ENCODE results near the gene MAS1. TPM values are rescaled to one million over a fixed set of nuclear protein-coding genes. Genes with fewer than 3 reads are reported as not detected.

The MAS1 gene
- total RNA-seq, 2 donors from 2014 or later = 0.14 to 0.27 TPM

GRCh38 chr6:159887761-159888160 lies 3.0 kb upstream of the MAS1 start:
- Histone ChIP-seq H3K4me1 (ENCODE audit: control insufficient read depth in 1 of 2, low read depth in 2 of 2) (peaks cover 0 to 17% of the 10 kb centered on the region in 2 donors), H3K27me3 (replicated peaks; ENCODE audit: insufficient read depth) (no peaks in the 10 kb centered on the region), H3K9me3 (no peaks in the 10 kb centered on the region), H3K36me3 (no peaks in the 10 kb centered on the region), H3K4me3 (no peak overlapping the region), H3K27ac (no peak overlapping the region)
- TF ChIP-seq CTCF (IDR thresholded peaks at IDR 0.05) = no peak
- DNase-seq (ENCODE audit: low spot score) = no peak
- ATAC-seq (ENCODE audit: insufficient number of reproducible peaks, low FRiP score, low read depth) = no peak

GRCh38 chr6:159890201-159890600 lies 587 bp upstream of the MAS1 start:
- H3K27ac ChIP-seq = no peak overlapping the region
- no peak for ATAC-seq (ENCODE audit: insufficient number of reproducible peaks, low FRiP score, low read depth)

GRCh38 chr6:159892053-159892452 lies 1.3 kb downstream of the MAS1 start:
- ATAC-seq (ENCODE audit: insufficient number of reproducible peaks, low FRiP score, low read depth) (no peak), DNase-seq (ENCODE audit: low spot score) (no peak)
- peaks cover 0 to 15% of the 10 kb centered on the region in 2 donors for H3K4me1 ChIP-seq (ENCODE audit: control insufficient read depth in 1 of 2, low read depth in 2 of 2)
- H3K4me3 ChIP-seq = no peak overlapping the region
- H3K27me3 ChIP-seq (replicated peaks; ENCODE audit: insufficient read depth) = no peaks in the 10 kb centered on the region
- H3K27ac ChIP-seq = no peak overlapping the region
- H3K36me3 ChIP-seq = no peaks in the 10 kb centered on the region
- H3K9me3 ChIP-seq = no peaks in the 10 kb centered on the region
- TF ChIP-seq CTCF (IDR thresholded peaks at IDR 0.05) = no peak

More at GRCh38 chr6:159890201-159890600, 587 bp upstream of the MAS1 start:
- DNase-seq (ENCODE audit: low spot score) = no peak
- Histone ChIP-seq H3K4me1 (ENCODE audit: control insufficient read depth in 1 of 2, low read depth in 2 of 2) (peaks cover 0 to 15% of the 10 kb centered on the region in 2 donors), H3K4me3 (no peak overlapping the region), H3K27me3 (replicated peaks; ENCODE audit: insufficient read depth) (no peaks in the 10 kb centered on the region), H3K9me3 (no peaks in the 10 kb centered on the region), H3K36me3 (no peaks in the 10 kb centered on the region)
- no peak for TF ChIP-seq CTCF (IDR thresholded peaks at IDR 0.05)

- Histone ChIP-seq H3K27ac (no peak overlapping the region), H3K36me3 (no peaks in the 10 kb centered on the region), H3K4me1 (ENCODE audit: control insufficient read depth in 1 of 2, low read depth in 2 of 2) (peaks cover 0 to 15% of the 10 kb centered on the region in 2 donors), H3K4me3 (no peak overlapping the region), H3K9me3 (no peaks in the 10 kb centered on the region), H3K27me3 (replicated peaks; ENCODE audit: insufficient read depth) (no peaks in the 10 kb centered on the region)
- DNase-seq (ENCODE audit: low spot score) = no peak
- TF ChIP-seq CTCF (IDR thresholded peaks at IDR 0.05) = no peak
- no peak for ATAC-seq (ENCODE audit: insufficient number of reproducible peaks, low FRiP score, low read depth)
These were observed 2.3 kb downstream of the MAS1 start for GRCh38 chr6:159893064-159893463.

GRCh38 chr6:159894991-159895390 lies 4.2 kb downstream of the MAS1 start:
- no peak for TF ChIP-seq CTCF (IDR thresholded peaks at IDR 0.05)
- Histone ChIP-seq H3K9me3 (no peaks in the 10 kb centered on the region), H3K36me3 (no peaks in the 10 kb centered on the region), H3K4me3 (no peak overlapping the region), H3K27ac (no peak overlapping the region), H3K27me3 (replicated peaks; ENCODE audit: insufficient read depth) (no peaks in the 10 kb centered on the region), H3K4me1 (ENCODE audit: control insufficient read depth in 1 of 2, low read depth in 2 of 2) (peaks cover 0 to 15% of the 10 kb centered on the region in 2 donors)
- DNase-seq (ENCODE audit: low spot score) (no peak), ATAC-seq (ENCODE audit: insufficient number of reproducible peaks, low FRiP score, low read depth) (no peak)
